Liver (tissue), 9 donors: ENCODE measurements around the gene DNAJC12. TPM values are rescaled to one million over a fixed set of nuclear protein-coding genes. Genes with fewer than 3 reads are reported as not detected.

Experiments
- DNase-seq: peaks from one replicate; pipeline ENCODE4 v3.0.0-alpha.2; 2017; ENCODE audit warnings: low spot score
- H3K27ac ChIP-seq, 2 donors: one replicate each; pipeline ENCODE4 v1.7.0; 2013; ENCODE audit warnings: inconsistent platforms in 2 of 2, low read length in 2 of 2, control low read depth in 1 of 2, low read depth in 1 of 2, mild to moderate bottlenecking in 1 of 2
- H3K27me3 ChIP-seq, 4 donors: one replicate each; pipeline versions ENCODE4 v1.6.1 to v1.7.0; 2013; ENCODE audit warnings: low read length in 3 of 4, inconsistent platforms in 1 of 4, mild to moderate bottlenecking in 1 of 4, moderate library complexity in 1 of 4; ENCODE audit not compliant: control insufficient read depth in 4 of 4, insufficient read depth in 4 of 4
- H3K36me3 ChIP-seq, 4 donors: one replicate each; pipeline versions ENCODE4 v1.6.1 to v1.7.0; 2013; ENCODE audit warnings: low read length in 3 of 4, mild to moderate bottlenecking in 3 of 4, low read depth in 1 of 4, moderate library complexity in 1 of 4; ENCODE audit not compliant: control insufficient read depth in 4 of 4, insufficient read depth in 3 of 4
- H3K4me1 ChIP-seq, 4 donors: one replicate each; pipeline versions ENCODE4 v1.6.1 to v1.7.0; 2013; ENCODE audit warnings: low read length in 3 of 4, mild to moderate bottlenecking in 3 of 4, moderate library complexity in 1 of 4; ENCODE audit not compliant: control insufficient read depth in 4 of 4, insufficient read depth in 4 of 4
- H3K4me3 ChIP-seq, 3 donors: one replicate each; pipeline versions ENCODE4 v1.6.1 to v1.7.0; 2013; ENCODE audit warnings: low read length in 3 of 3, control low read depth in 1 of 3, low read depth in 1 of 3, mild to moderate bottlenecking in 1 of 3
- H3K9ac ChIP-seq, 2 donors: one replicate each; pipeline ENCODE4 v1.7.0; 2013; ENCODE audit warnings: low read length in 2 of 2, mild to moderate bottlenecking in 2 of 2, moderate library complexity in 2 of 2, control low read depth in 1 of 2, low read depth in 1 of 2
- H3K9me3 ChIP-seq, 4 donors: one replicate each; pipeline versions ENCODE4 v1.6.1 to v1.7.0; 2013; ENCODE audit warnings: low read length in 3 of 4; ENCODE audit not compliant: control insufficient read depth in 4 of 4
- ATF3 ChIP-seq: IDR thresholded peaks from 2 replicates; pipeline ENCODE4 v1.6.1; 2016; ENCODE audit warnings: antibody characterized with exemption
- CTCF ChIP-seq: fragments of 150-350 bp; IDR thresholded peaks from 2 replicates; pipeline ENCODE4 v1.5.1; 2017; ENCODE audit warnings: improper control_type of control experiment, low read depth, low read length; ENCODE audit not compliant: missing input control
- FOXA1 ChIP-seq: IDR thresholded peaks from 2 replicates; pipeline ENCODE4 v1.6.1; 2016; ENCODE audit warnings: antibody characterized with exemption
- GABPA ChIP-seq, 2 donors: IDR thresholded peaks in 1 of 2; conservative IDR thresholded peaks in 1 of 2; 2 replicates each; pipeline ENCODE4 v1.6.1; 2016; ENCODE audit warnings: antibody characterized with exemption in 2 of 2, mild to moderate bottlenecking in 1 of 2, moderate library complexity in 1 of 2
- JUND ChIP-seq, 2 donors: IDR thresholded peaks; 2 replicates each; pipeline ENCODE4 v1.6.1; 2016; ENCODE audit warnings: antibody characterized with exemption in 2 of 2
- NR2F2 ChIP-seq: IDR thresholded peaks from 2 replicates; pipeline ENCODE4 v1.6.1; 2016; ENCODE audit warnings: antibody characterized with exemption
- RAD21 ChIP-seq, 2 donors: IDR thresholded peaks; 2 replicates each; pipeline ENCODE4 v1.6.1; 2016; ENCODE audit warnings: antibody characterized with exemption in 2 of 2, mild to moderate bottlenecking in 2 of 2
- REST ChIP-seq: IDR thresholded peaks from 2 replicates; pipeline ENCODE4 v1.6.1; 2016; ENCODE audit warnings: antibody characterized with exemption, mild to moderate bottlenecking
- RXRA ChIP-seq, 2 donors: IDR thresholded peaks; 2 replicates each; pipeline ENCODE4 v1.6.1; 2017 to 2018; ENCODE audit warnings: antibody characterized with exemption in 2 of 2, mild to moderate bottlenecking in 1 of 2
- SP1 ChIP-seq: IDR thresholded peaks from 2 replicates; pipeline ENCODE4 v1.6.1; 2018; ENCODE audit warnings: antibody characterized with exemption, mild to moderate bottlenecking
- TAF1 ChIP-seq: conservative IDR thresholded peaks from 2 replicates; pipeline ENCODE4 v1.6.1; 2016; ENCODE audit warnings: antibody characterized with exemption, mild to moderate bottlenecking
- WGBS: extraction: QIAGEN DNeasy Blood & Tissue Kit; methylation state at CpG from one replicate; pipeline ENCODE4 v1.1.7; 2013; 5-methylcytosine and 5-hydroxymethylcytosine counted together
- polyA plus RNA-seq, 2 donors: library from polyadenylated mRNA; stranded (reverse) in 1 of 2; unstranded in 1 of 2; fragments of 200-250 nt in 1 of 2; fragments of >200 nt in 1 of 2; fragmentation: Nextera tagmentation in 1 of 2; extraction: Ambion mirVana in 1 of 2; gene quantifications; one replicate each; pipeline versions ENCODE4 v1.2.1 to v1.2.3, GENCODE V29; 2013 to 2015
- total RNA-seq, 2 donors: library from RNA; depleted of rRNA; stranded (reverse); fragments of >200 nt; gene quantifications; one replicate each; pipeline ENCODE4 v1.2.3, GENCODE V29; 2014
- donor health status: healthy.
- donor health status: healthy.
- donor health status: healthy.
- donor health status: healthy.
- donor health status: healthy.

DNAJC12 gene
- total and polyA plus RNA-seq, 4 donors, result 16.4 to 51.3 (median 32.8) TPM

- Histone ChIP-seq H3K4me3 (no peak overlapping the region), H3K27me3 (no peaks in the 10 kb centered on the region), H3K36me3 (no peaks in the 10 kb centered on the region), H3K27ac (no peak overlapping the region), H3K9me3 (no peaks in the 10 kb centered on the region), H3K4me1 (peaks cover 3 to 8% (median 4%) of the 10 kb centered on the region in 4 donors), H3K9ac (no peak overlapping the region)
- TF ChIP-seq SP1 (no peak), REST (no peak)
- no peak for DNase-seq
Measured at GRCh38 chr10:67792653-67793052, 45.3 kb downstream of the DNAJC12 start.

GRCh38 chr10:67790534-67791408, 47.2 kb downstream of the DNAJC12 start:
- H3K9ac ChIP-seq, result no peak overlapping the region
- WGBS, result 68% methylated on average over 6 of the region's 6 CpGs
- no peak for TF ChIP-seq NR2F2
- peak; percentile 53 for TF ChIP-seq ATF3
- no peak for TF ChIP-seq FOXA1
- no peak for DNase-seq
- H3K4me3 ChIP-seq, result no peak overlapping the region
- H3K4me1 ChIP-seq, result peaks cover 3 to 8% (median 4%) of the 10 kb centered on the region in 4 donors
- H3K27me3 ChIP-seq, result no peaks in the 10 kb centered on the region
- H3K9me3 ChIP-seq, result no peaks in the 10 kb centered on the region
- no peak overlapping the region for H3K27ac ChIP-seq
- no peaks in the 10 kb centered on the region for H3K36me3 ChIP-seq

- Histone ChIP-seq H3K4me3 (no peak overlapping the region), H3K27ac (no peak overlapping the region), H3K9ac (no peak overlapping the region), H3K27me3 (no peaks in the 10 kb centered on the region), H3K36me3 (no peaks in the 10 kb centered on the region), H3K9me3 (no peaks in the 10 kb centered on the region), H3K4me1 (peaks cover 3 to 8% (median 4%) of the 10 kb centered on the region in 4 donors)
- WGBS, result 93% methylated on average over 2 of the region's 2 CpGs
- TF ChIP-seq GABPA (IDR thresholded peaks at IDR 0.05 in 1 of 2, conservative IDR thresholded peaks at IDR 0.05 in 1 of 2), result no peak
- no peak for TF ChIP-seq JUND (IDR thresholded peaks at IDR 0.05)
- TF ChIP-seq RAD21 (IDR thresholded peaks at IDR 0.05), result no peak
- no peak for TF ChIP-seq CTCF
- no peak for TF ChIP-seq ATF3
- no peak for TF ChIP-seq TAF1
- no peak for TF ChIP-seq RXRA (IDR thresholded peaks at IDR 0.05)
- no peak for DNase-seq
Measured at GRCh38 chr10:67789769-67790168, 48.2 kb downstream of the DNAJC12 start.
